ENCODE measurements around the gene FOXE3. TPM values are rescaled to one million over a fixed set of nuclear protein-coding genes. Genes with fewer than 3 reads are reported as not detected.
A peak's percentile ranks its signal among the peaks of the same experiment; 100 is the strongest.

FOXE3 gene
- total RNA-seq, 1 experiment from 2014 or later: 0.46 TPM

- ChIA-PET POLR2A (no interaction called here), CTCF (no interaction called here)
- Histone ChIP-seq H3K4me3 (ENCODE audit: low read depth in 2 of 2, low read length in 2 of 2) (no peak overlapping the region), H3K36me3 (ENCODE audit: control insufficient read depth, insufficient read depth, low read length) (no peaks in the 10 kb centered on the region), H3K9me3 (ENCODE audit: control insufficient read depth, insufficient read depth, low read depth, low read length) (no peaks in the 10 kb centered on the region), H3K27ac (ENCODE audit: low read length) (no peak overlapping the region), H3K27me3 (ENCODE audit: control insufficient read depth, insufficient read depth, low read length) (no peaks in the 10 kb centered on the region), H3K4me1 (ENCODE audit: control insufficient read depth, insufficient read depth, low read length) (no peaks in the 10 kb centered on the region)
- ATAC-seq (no peak), DNase-seq (ENCODE audit: low read depth, low spot score) (no peak)
- BruUV-seq (replicated peaks): no TSS peak
- TF ChIP-seq TCF7L2 (IDR thresholded peaks at IDR 0.05; ENCODE audit: low read depth, low read length): no peak
- TF ChIP-seq POLR2AphosphoS5 (IDR thresholded peaks at IDR 0.05; ENCODE audit: low read depth, low read length): no peak
- TF ChIP-seq, protein P1, sequence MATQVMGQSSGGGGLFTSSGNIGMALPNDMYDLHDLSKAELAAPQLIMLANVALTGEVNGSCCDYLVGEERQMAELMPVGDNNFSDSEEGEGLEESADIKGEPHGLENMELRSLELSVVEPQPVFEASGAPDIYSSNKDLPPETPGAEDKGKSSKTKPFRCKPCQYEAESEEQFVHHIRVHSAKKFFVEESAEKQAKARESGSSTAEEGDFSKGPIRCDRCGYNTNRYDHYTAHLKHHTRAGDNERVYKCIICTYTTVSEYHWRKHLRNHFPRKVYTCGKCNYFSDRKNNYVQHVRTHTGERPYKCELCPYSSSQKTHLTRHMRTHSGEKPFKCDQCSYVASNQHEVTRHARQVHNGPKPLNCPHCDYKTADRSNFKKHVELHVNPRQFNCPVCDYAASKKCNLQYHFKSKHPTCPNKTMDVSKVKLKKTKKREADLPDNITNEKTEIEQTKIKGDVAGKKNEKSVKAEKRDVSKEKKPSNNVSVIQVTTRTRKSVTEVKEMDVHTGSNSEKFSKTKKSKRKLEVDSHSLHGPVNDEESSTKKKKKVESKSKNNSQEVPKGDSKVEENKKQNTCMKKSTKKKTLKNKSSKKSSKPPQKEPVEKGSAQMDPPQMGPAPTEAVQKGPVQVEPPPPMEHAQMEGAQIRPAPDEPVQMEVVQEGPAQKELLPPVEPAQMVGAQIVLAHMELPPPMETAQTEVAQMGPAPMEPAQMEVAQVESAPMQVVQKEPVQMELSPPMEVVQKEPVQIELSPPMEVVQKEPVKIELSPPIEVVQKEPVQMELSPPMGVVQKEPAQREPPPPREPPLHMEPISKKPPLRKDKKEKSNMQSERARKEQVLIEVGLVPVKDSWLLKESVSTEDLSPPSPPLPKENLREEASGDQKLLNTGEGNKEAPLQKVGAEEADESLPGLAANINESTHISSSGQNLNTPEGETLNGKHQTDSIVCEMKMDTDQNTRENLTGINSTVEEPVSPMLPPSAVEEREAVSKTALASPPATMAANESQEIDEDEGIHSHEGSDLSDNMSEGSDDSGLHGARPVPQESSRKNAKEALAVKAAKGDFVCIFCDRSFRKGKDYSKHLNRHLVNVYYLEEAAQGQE (IDR thresholded peaks at IDR 0.05; ENCODE audit: insufficient read depth in 1 of 2, low read depth in 2 of 2, low read length in 1 of 2): no peak
- TF ChIP-seq, protein P2, sequence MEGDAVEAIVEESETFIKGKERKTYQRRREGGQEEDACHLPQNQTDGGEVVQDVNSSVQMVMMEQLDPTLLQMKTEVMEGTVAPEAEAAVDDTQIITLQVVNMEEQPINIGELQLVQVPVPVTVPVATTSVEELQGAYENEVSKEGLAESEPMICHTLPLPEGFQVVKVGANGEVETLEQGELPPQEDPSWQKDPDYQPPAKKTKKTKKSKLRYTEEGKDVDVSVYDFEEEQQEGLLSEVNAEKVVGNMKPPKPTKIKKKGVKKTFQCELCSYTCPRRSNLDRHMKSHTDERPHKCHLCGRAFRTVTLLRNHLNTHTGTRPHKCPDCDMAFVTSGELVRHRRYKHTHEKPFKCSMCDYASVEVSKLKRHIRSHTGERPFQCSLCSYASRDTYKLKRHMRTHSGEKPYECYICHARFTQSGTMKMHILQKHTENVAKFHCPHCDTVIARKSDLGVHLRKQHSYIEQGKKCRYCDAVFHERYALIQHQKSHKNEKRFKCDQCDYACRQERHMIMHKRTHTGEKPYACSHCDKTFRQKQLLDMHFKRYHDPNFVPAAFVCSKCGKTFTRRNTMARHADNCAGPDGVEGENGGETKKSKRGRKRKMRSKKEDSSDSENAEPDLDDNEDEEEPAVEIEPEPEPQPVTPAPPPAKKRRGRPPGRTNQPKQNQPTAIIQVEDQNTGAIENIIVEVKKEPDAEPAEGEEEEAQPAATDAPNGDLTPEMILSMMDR (IDR thresholded peaks at IDR 0.05): no peak
- TF ChIP-seq SIN3A (IDR thresholded peaks at IDR 0.05; ENCODE audit: borderline replicate concordance, insufficient read depth, low read depth, low read length): no peak
- in situ Hi-C loops (cut with HindIII; ENCODE audit: low pct_unique_long_range_greater_than_20kb, low sequenced_read_pairs): no loop called here
- intact Hi-C loops (cut with micrococcal nuclease; ENCODE audit: unreplicated experiment): no loop called here
Observed at GRCh38 chr1:47412437-47412836, 3.6 kb upstream of the FOXE3 start.

- peak; percentile 79 for ATAC-seq
- no peak for DNase-seq (ENCODE audit: low read depth, low spot score)
- in situ Hi-C loops (cut with HindIII; ENCODE audit: low pct_unique_long_range_greater_than_20kb, low sequenced_read_pairs) (no loop called here), intact Hi-C loops (cut with micrococcal nuclease; ENCODE audit: unreplicated experiment) (no loop called here)
- no peaks in the 10 kb centered on the region for H3K36me3 ChIP-seq (ENCODE audit: control insufficient read depth, insufficient read depth, low read length)
- H3K4me3 ChIP-seq (ENCODE audit: low read depth in 2 of 2, low read length in 2 of 2): peak overlapping the region; percentile 37 to 40
- no peak overlapping the region for H3K27ac ChIP-seq (ENCODE audit: low read length)
- no TSS peak for BruUV-seq (replicated peaks)
- CTCF ChIA-PET: no interaction called here
- TF ChIP-seq POLR2AphosphoS5 (IDR thresholded peaks at IDR 0.05; ENCODE audit: low read depth, low read length): no peak
- TF ChIP-seq, protein P1 (IDR thresholded peaks at IDR 0.05; ENCODE audit: insufficient read depth in 1 of 2, low read depth in 2 of 2, low read length in 1 of 2): no peak
- TF ChIP-seq, protein P2 (IDR thresholded peaks at IDR 0.05): no peak
- POLR2A ChIA-PET: no interaction called here
- no peaks in the 10 kb centered on the region for H3K27me3 ChIP-seq (ENCODE audit: control insufficient read depth, insufficient read depth, low read length)
- no peaks in the 10 kb centered on the region for H3K9me3 ChIP-seq (ENCODE audit: control insufficient read depth, insufficient read depth, low read depth, low read length)
- H3K4me1 ChIP-seq (ENCODE audit: control insufficient read depth, insufficient read depth, low read length): no peaks in the 10 kb centered on the region
Observed at GRCh38 chr1:47416319-47417169, 459 bp downstream of the FOXE3 start.
